ENCODE results near the gene PARD3.

PARD3 gene

GRCh38 chr10:34567659-34568253, 247.3 kb downstream of the PARD3 start:
- no peak overlapping the region for H3K9ac ChIP-seq (ENCODE audit: low read length in 2 of 2)

GRCh38 chr10:34565934-34566333, 249.2 kb downstream of the PARD3 start:
- Histone ChIP-seq H3K27ac (ENCODE audit: low read length) (no peak overlapping the region), H3K4me1 (ENCODE audit: control insufficient read depth, insufficient read depth, low read length) (no peaks in the 10 kb centered on the region), H3K27me3 (ENCODE audit: control insufficient read depth in 1 of 2, insufficient read depth in 2 of 2, low read length in 2 of 2) (no peaks in the 10 kb centered on the region), H3K9me3 (ENCODE audit: control insufficient read depth in 2 of 2, low read length in 2 of 2) (no peaks in the 10 kb centered on the region), H3K9ac (ENCODE audit: low read length in 2 of 2) (no peak overlapping the region), H3K4me3 (ENCODE audit: low read length in 2 of 2) (no peak overlapping the region), H3K36me3 (ENCODE audit: control insufficient read depth in 2 of 2, insufficient read depth in 2 of 2, low read length in 2 of 2) (no peaks in the 10 kb centered on the region)

More at GRCh38 chr10:34567659-34568253, 247.3 kb downstream of the PARD3 start:
- Histone ChIP-seq H3K27ac (ENCODE audit: low read length) (no peak overlapping the region), H3K27me3 (ENCODE audit: control insufficient read depth in 1 of 2, insufficient read depth in 2 of 2, low read length in 2 of 2) (no peaks in the 10 kb centered on the region), H3K36me3 (ENCODE audit: control insufficient read depth in 2 of 2, insufficient read depth in 2 of 2, low read length in 2 of 2) (no peaks in the 10 kb centered on the region), H3K4me3 (ENCODE audit: low read length in 2 of 2) (no peak overlapping the region), H3K9me3 (ENCODE audit: control insufficient read depth in 2 of 2, low read length in 2 of 2) (no peaks in the 10 kb centered on the region), H3K4me1 (ENCODE audit: control insufficient read depth, insufficient read depth, low read length) (no peaks in the 10 kb centered on the region)

- H3K4me1 ChIP-seq (ENCODE audit: control insufficient read depth, insufficient read depth, low read length): no peaks in the 10 kb centered on the region
- no peaks in the 10 kb centered on the region for H3K36me3 ChIP-seq (ENCODE audit: control insufficient read depth in 2 of 2, insufficient read depth in 2 of 2, low read length in 2 of 2)
- H3K4me3 ChIP-seq (ENCODE audit: low read length in 2 of 2): no peak overlapping the region
Observed at GRCh38 chr10:34558093-34558583, 257.0 kb downstream of the PARD3 start.

GRCh38 chr10:34557173-34557572, 257.9 kb downstream of the PARD3 start:
- Histone ChIP-seq H3K9me3 (ENCODE audit: control insufficient read depth in 2 of 2, low read length in 2 of 2) (no peaks in the 10 kb centered on the region), H3K27me3 (ENCODE audit: control insufficient read depth in 1 of 2, insufficient read depth in 2 of 2, low read length in 2 of 2) (no peaks in the 10 kb centered on the region), H3K4me1 (ENCODE audit: control insufficient read depth, insufficient read depth, low read length) (no peaks in the 10 kb centered on the region), H3K9ac (ENCODE audit: low read length in 2 of 2) (no peak overlapping the region), H3K36me3 (ENCODE audit: control insufficient read depth in 2 of 2, insufficient read depth in 2 of 2, low read length in 2 of 2) (no peaks in the 10 kb centered on the region), H3K4me3 (ENCODE audit: low read length in 2 of 2) (no peak overlapping the region), H3K27ac (ENCODE audit: low read length) (no peak overlapping the region)

More at GRCh38 chr10:34558093-34558583, 257.0 kb downstream of the PARD3 start:
- H3K9ac ChIP-seq (ENCODE audit: low read length in 2 of 2): no peak overlapping the region
- H3K27ac ChIP-seq (ENCODE audit: low read length): no peak overlapping the region
- no peaks in the 10 kb centered on the region for H3K27me3 ChIP-seq (ENCODE audit: control insufficient read depth in 1 of 2, insufficient read depth in 2 of 2, low read length in 2 of 2)
- no peaks in the 10 kb centered on the region for H3K9me3 ChIP-seq (ENCODE audit: control insufficient read depth in 2 of 2, low read length in 2 of 2)

- no peaks in the 10 kb centered on the region for H3K9me3 ChIP-seq (ENCODE audit: control insufficient read depth in 2 of 2, low read length in 2 of 2)
- no peaks in the 10 kb centered on the region for H3K27me3 ChIP-seq (ENCODE audit: control insufficient read depth in 1 of 2, insufficient read depth in 2 of 2, low read length in 2 of 2)
- no peak overlapping the region for H3K9ac ChIP-seq (ENCODE audit: low read length in 2 of 2)
- no peak overlapping the region for H3K4me3 ChIP-seq (ENCODE audit: low read length in 2 of 2)
- H3K36me3 ChIP-seq (ENCODE audit: control insufficient read depth in 2 of 2, insufficient read depth in 2 of 2, low read length in 2 of 2): no peaks in the 10 kb centered on the region
- no peak overlapping the region for H3K27ac ChIP-seq (ENCODE audit: low read length)
- H3K4me1 ChIP-seq (ENCODE audit: control insufficient read depth, insufficient read depth, low read length): no peaks in the 10 kb centered on the region
Observed at GRCh38 chr10:34555653-34556052, 259.4 kb downstream of the PARD3 start.

GRCh38 chr10:34553747-34554146, 261.3 kb downstream of the PARD3 start:
- H3K4me1 ChIP-seq (ENCODE audit: control insufficient read depth, insufficient read depth, low read length): no peaks in the 10 kb centered on the region
- no peaks in the 10 kb centered on the region for H3K9me3 ChIP-seq (ENCODE audit: control insufficient read depth in 2 of 2, low read length in 2 of 2)
- no peak overlapping the region for H3K27ac ChIP-seq (ENCODE audit: low read length)
- H3K4me3 ChIP-seq (ENCODE audit: low read length in 2 of 2): no peak overlapping the region
- no peaks in the 10 kb centered on the region for H3K27me3 ChIP-seq (ENCODE audit: control insufficient read depth in 1 of 2, insufficient read depth in 2 of 2, low read length in 2 of 2)
- H3K9ac ChIP-seq (ENCODE audit: low read length in 2 of 2): no peak overlapping the region
- H3K36me3 ChIP-seq (ENCODE audit: control insufficient read depth in 2 of 2, insufficient read depth in 2 of 2, low read length in 2 of 2): no peaks in the 10 kb centered on the region

- Histone ChIP-seq H3K36me3 (ENCODE audit: control insufficient read depth in 2 of 2, insufficient read depth in 2 of 2, low read length in 2 of 2) (no peaks in the 10 kb centered on the region), H3K4me3 (ENCODE audit: low read length in 2 of 2) (no peak overlapping the region), H3K27me3 (ENCODE audit: control insufficient read depth in 1 of 2, insufficient read depth in 2 of 2, low read length in 2 of 2) (no peaks in the 10 kb centered on the region), H3K9me3 (ENCODE audit: control insufficient read depth in 2 of 2, low read length in 2 of 2) (no peaks in the 10 kb centered on the region), H3K4me1 (ENCODE audit: control insufficient read depth, insufficient read depth, low read length) (no peaks in the 10 kb centered on the region), H3K27ac (ENCODE audit: low read length) (no peak overlapping the region), H3K9ac (ENCODE audit: low read length in 2 of 2) (no peak overlapping the region)
Observed at GRCh38 chr10:34551295-34551694, 263.8 kb downstream of the PARD3 start.

GRCh38 chr10:34549953-34550352, 265.1 kb downstream of the PARD3 start:
- H3K27me3 ChIP-seq (ENCODE audit: control insufficient read depth in 1 of 2, insufficient read depth in 2 of 2, low read length in 2 of 2): no peaks in the 10 kb centered on the region
- H3K9ac ChIP-seq (ENCODE audit: low read length in 2 of 2): no peak overlapping the region
- H3K4me1 ChIP-seq (ENCODE audit: control insufficient read depth, insufficient read depth, low read length): no peaks in the 10 kb centered on the region
- no peak overlapping the region for H3K4me3 ChIP-seq (ENCODE audit: low read length in 2 of 2)
- H3K9me3 ChIP-seq (ENCODE audit: control insufficient read depth in 2 of 2, low read length in 2 of 2): no peaks in the 10 kb centered on the region
- H3K27ac ChIP-seq (ENCODE audit: low read length): no peak overlapping the region
- no peaks in the 10 kb centered on the region for H3K36me3 ChIP-seq (ENCODE audit: control insufficient read depth in 2 of 2, insufficient read depth in 2 of 2, low read length in 2 of 2)

GRCh38 chr10:34549001-34549400, 266.1 kb downstream of the PARD3 start:
- Histone ChIP-seq H3K4me1 (ENCODE audit: control insufficient read depth, insufficient read depth, low read length) (no peaks in the 10 kb centered on the region), H3K27ac (ENCODE audit: low read length) (no peak overlapping the region), H3K9me3 (ENCODE audit: control insufficient read depth in 2 of 2, low read length in 2 of 2) (no peaks in the 10 kb centered on the region), H3K4me3 (ENCODE audit: low read length in 2 of 2) (no peak overlapping the region), H3K9ac (ENCODE audit: low read length in 2 of 2) (no peak overlapping the region), H3K27me3 (ENCODE audit: control insufficient read depth in 1 of 2, insufficient read depth in 2 of 2, low read length in 2 of 2) (no peaks in the 10 kb centered on the region), H3K36me3 (ENCODE audit: control insufficient read depth in 2 of 2, insufficient read depth in 2 of 2, low read length in 2 of 2) (no peaks in the 10 kb centered on the region)

GRCh38 chr10:34548466-34548865, 266.6 kb downstream of the PARD3 start:
- Histone ChIP-seq H3K9me3 (ENCODE audit: control insufficient read depth in 2 of 2, low read length in 2 of 2) (no peaks in the 10 kb centered on the region), H3K4me3 (ENCODE audit: low read length in 2 of 2) (no peak overlapping the region), H3K27ac (ENCODE audit: low read length) (no peak overlapping the region), H3K36me3 (ENCODE audit: control insufficient read depth in 2 of 2, insufficient read depth in 2 of 2, low read length in 2 of 2) (no peaks in the 10 kb centered on the region), H3K27me3 (ENCODE audit: control insufficient read depth in 1 of 2, insufficient read depth in 2 of 2, low read length in 2 of 2) (no peaks in the 10 kb centered on the region), H3K4me1 (ENCODE audit: control insufficient read depth, insufficient read depth, low read length) (no peaks in the 10 kb centered on the region), H3K9ac (ENCODE audit: low read length in 2 of 2) (no peak overlapping the region)

- Histone ChIP-seq H3K27ac (ENCODE audit: low read length) (no peak overlapping the region), H3K9me3 (ENCODE audit: control insufficient read depth in 2 of 2, low read length in 2 of 2) (no peaks in the 10 kb centered on the region), H3K4me1 (ENCODE audit: control insufficient read depth, insufficient read depth, low read length) (no peaks in the 10 kb centered on the region), H3K36me3 (ENCODE audit: control insufficient read depth in 2 of 2, insufficient read depth in 2 of 2, low read length in 2 of 2) (no peaks in the 10 kb centered on the region), H3K4me3 (ENCODE audit: low read length in 2 of 2) (no peak overlapping the region), H3K9ac (ENCODE audit: low read length in 2 of 2) (no peak overlapping the region), H3K27me3 (ENCODE audit: control insufficient read depth in 1 of 2, insufficient read depth in 2 of 2, low read length in 2 of 2) (no peaks in the 10 kb centered on the region)
Observed at GRCh38 chr10:34547695-34548094, 267.4 kb downstream of the PARD3 start.

All from stomach smooth muscle (tissue), 2 donors.